GM13977 (cell line): Measurements from ENCODE around the gene PKNOX2.

Experiments used
- DNase-seq: peaks from one replicate; pipeline ENCODE4 v3.0.0; 2012; ENCODE audit warnings: low spot score
- CTCF ChIP-seq: IDR thresholded peaks from 2 replicates; pipeline ENCODE4 v1.5.1; 2012; ENCODE audit warnings: mild to moderate bottlenecking, control low read depth; ENCODE audit not compliant: insufficient read depth; ENCODE audit errors: extremely low read depth, missing control alignments
- in situ Hi-C: fragments of 300-500 bp; cut with MboI; formaldehyde crosslinking; loops from one replicate; pipeline ENCODE4 v1.12.0; 2022; ENCODE audit warnings: low sequenced_read_pairs, low pct_unique_long_range_greater_than_20kb, mixed read lengths, inconsistent platforms; ENCODE audit not compliant: unreplicated experiment

PKNOX2 gene

GRCh38 chr11:125446279-125446678 lies 281.7 kb downstream of the PKNOX2 start:
- in situ Hi-C loops, result no loop called here
- TF ChIP-seq CTCF, result no peak
- no peak for DNase-seq

GRCh38 chr11:125447721-125448120 lies 283.2 kb downstream of the PKNOX2 start:
- in situ Hi-C loops, result no loop called here
- no peak for TF ChIP-seq CTCF
- DNase-seq, result no peak

GRCh38 chr11:125448136-125448535 lies 283.6 kb downstream of the PKNOX2 start:
- TF ChIP-seq CTCF, result no peak
- in situ Hi-C loops, result no loop called here

DNA sequence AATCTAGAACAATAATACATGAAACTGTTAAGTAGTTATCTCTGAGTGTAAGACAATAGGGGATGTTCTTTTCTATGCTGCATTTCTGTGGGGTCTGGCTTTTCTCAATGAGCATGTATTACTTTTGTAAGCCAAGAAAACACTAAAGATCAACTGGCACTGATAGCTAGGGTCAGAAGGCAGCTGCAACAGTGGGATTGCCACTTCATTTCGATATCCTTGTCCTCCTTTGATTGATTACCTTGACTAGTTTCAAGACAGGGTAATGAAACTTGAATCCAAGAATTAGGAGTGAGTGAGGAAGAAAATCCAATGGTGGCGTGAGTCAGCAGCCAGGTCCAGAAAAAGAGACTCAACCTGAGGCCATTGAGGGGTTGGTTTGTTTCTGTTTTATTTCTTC lies 285.0 kb downstream of the PKNOX2 start:
- in situ Hi-C loops, result no loop called here
- TF ChIP-seq CTCF, result no peak
- no peak for DNase-seq

More at GRCh38 chr11:125448136-125448535, 283.6 kb downstream of the PKNOX2 start:
- DNase-seq, result no peak

- in situ Hi-C loops, result no loop called here
- no peak for TF ChIP-seq CTCF
- peak; percentile 50 for DNase-seq
These were observed 287.0 kb downstream of the PKNOX2 start for GRCh38 chr11:125451400-125452124.

DNA sequence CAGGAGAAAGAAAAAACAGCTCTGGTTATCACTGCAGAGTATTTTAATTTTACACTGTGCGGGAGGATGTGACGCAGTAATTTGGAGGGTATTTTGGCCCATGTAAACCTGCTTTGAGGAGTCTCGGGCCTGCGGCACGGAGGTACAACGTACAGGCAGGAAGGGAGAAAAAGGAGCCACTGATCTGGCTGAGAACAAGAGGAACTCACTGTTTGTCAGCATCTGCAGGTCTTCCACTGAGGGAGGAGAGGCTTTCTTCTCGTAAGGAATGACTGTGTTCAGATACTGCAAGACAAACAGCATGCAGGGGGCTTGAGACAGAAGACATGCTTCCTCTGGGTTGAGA lies 287.5 kb downstream of the PKNOX2 start:
- TF ChIP-seq CTCF, result no peak
- in situ Hi-C loops, result no loop called here
- DNase-seq, result no peak
